Stimulated activated CD4-positive, alpha-beta T cell treated with anti-CD3 and anti-CD28 coated beads, TNF-alpha, amount 100 ng/mL, for 48 hours (primary cell): ENCODE measurements around the gene PUS7.
A peak's percentile ranks its signal among the peaks of the same experiment; 100 is the strongest.
"Not testable (repeated sequence)": the region's sequence is repeated elsewhere in the genome, so short reads cannot be mapped to it uniquely, and the experiment has no call there.

Experiments
- DNase-seq, 3 donors: peaks; one replicate each; pipeline ENCODE4 v3.0.0-alpha.2; 2020; ENCODE audit warnings: low read depth in 3 of 3

Gene PUS7

GRCh38 chr7:105521717-105522463 lies at the start of gene PUS7:
TSS of gene PUS7 (minus strand) at chr7:105522271. CDS start at chr7:105508512, 13,759 bp downstream.
- peak; percentile 74 to 79 (median 75) for DNase-seq

- DNase-seq, result no peak
Observed at GRCh38 chr7:105567821-105568220, 45.8 kb upstream of the PUS7 start.

- no peak for DNase-seq
Observed at GRCh38 chr7:105567024-105567423, 45.0 kb upstream of the PUS7 start.

- DNase-seq, result no peak
Observed at GRCh38 chr7:105565190-105565589, 43.1 kb upstream of the PUS7 start.

- no peak for DNase-seq
Observed at GRCh38 chr7:105559926-105560325, 37.9 kb upstream of the PUS7 start.

- DNase-seq, result no peak
Observed at GRCh38 chr7:105538339-105538738, 16.3 kb upstream of the PUS7 start.

GRCh38 chr7:105532709-105533460 lies 10.8 kb upstream of the PUS7 start:
- DNase-seq, result no peak

- peak; percentile 80 to 91 (median 86) for DNase-seq
Observed at GRCh38 chr7:105531792-105532671, 10.0 kb upstream of the PUS7 start, which contains the start of gene RINT1. TSS of gene RINT1 (plus strand) at chr7:105532201. CDS start at chr7:105532316, 115 bp downstream.

GRCh38 chr7:105530546-105530945 lies 8.5 kb upstream of the PUS7 start:
- DNase-seq, result no peak

GRCh38 chr7:105530126-105530525 lies 8.1 kb upstream of the PUS7 start:
- DNase-seq, result no peak

- not testable (repeated sequence) for DNase-seq
Observed at GRCh38 chr7:105527737-105528136, 5.7 kb upstream of the PUS7 start.

GRCh38 chr7:105524840-105525239 lies 2.8 kb upstream of the PUS7 start:
- DNase-seq, result no peak

GRCh38 chr7:105524423-105524822 lies 2.4 kb upstream of the PUS7 start:
- DNase-seq, result not testable (repeated sequence)

GRCh38 chr7:105521027-105521716 lies 899 bp downstream of the PUS7 start:
- peak; percentile 12 to 45 (median 17) for DNase-seq

- DNase-seq, result not testable (repeated sequence)
Observed at GRCh38 chr7:105520620-105521019, 1.5 kb downstream of the PUS7 start.

- no peak for DNase-seq
Observed at GRCh38 chr7:105519353-105519752, 2.7 kb downstream of the PUS7 start.

GRCh38 chr7:105515610-105516009 lies 6.5 kb downstream of the PUS7 start:
- not testable (repeated sequence) for DNase-seq

GRCh38 chr7:105512926-105513526 lies 9.0 kb downstream of the PUS7 start:
- DNase-seq, result no peak

- no peak for DNase-seq
Observed at GRCh38 chr7:105512415-105512814, 9.7 kb downstream of the PUS7 start.

- DNase-seq, result no peak
Observed at GRCh38 chr7:105502173-105502572, 19.9 kb downstream of the PUS7 start.

- DNase-seq, result no peak
Observed at GRCh38 chr7:105497016-105497415, 25.1 kb downstream of the PUS7 start.
